PC-9 (cell line): ENCODE data around the gene SEMA3E.

Experiments used
- CTCF ChIP-seq: fragments of 200-600 bp; sonication (generic); conservative IDR thresholded peaks from 2 replicates; pipeline ENCODE4 v1.6.1; 2017; ENCODE audit warnings: mixed run types, antibody characterized with exemption, mild to moderate bottlenecking, moderate library complexity
- EZH2 ChIP-seq: fragments of 200-600 bp; sonication (generic); IDR thresholded peaks from 2 replicates; pipeline ENCODE4 v1.8.0; 2017; ENCODE audit warnings: antibody characterized with exemption, low read depth

GRCh38 chr7:83546586-83546985 is 102.4 kb downstream of the SEMA3E start:
- no peak for TF ChIP-seq CTCF
- no peak for TF ChIP-seq EZH2
